Measurements from ENCODE around the gene GPR84.

Gene GPR84

DNA sequence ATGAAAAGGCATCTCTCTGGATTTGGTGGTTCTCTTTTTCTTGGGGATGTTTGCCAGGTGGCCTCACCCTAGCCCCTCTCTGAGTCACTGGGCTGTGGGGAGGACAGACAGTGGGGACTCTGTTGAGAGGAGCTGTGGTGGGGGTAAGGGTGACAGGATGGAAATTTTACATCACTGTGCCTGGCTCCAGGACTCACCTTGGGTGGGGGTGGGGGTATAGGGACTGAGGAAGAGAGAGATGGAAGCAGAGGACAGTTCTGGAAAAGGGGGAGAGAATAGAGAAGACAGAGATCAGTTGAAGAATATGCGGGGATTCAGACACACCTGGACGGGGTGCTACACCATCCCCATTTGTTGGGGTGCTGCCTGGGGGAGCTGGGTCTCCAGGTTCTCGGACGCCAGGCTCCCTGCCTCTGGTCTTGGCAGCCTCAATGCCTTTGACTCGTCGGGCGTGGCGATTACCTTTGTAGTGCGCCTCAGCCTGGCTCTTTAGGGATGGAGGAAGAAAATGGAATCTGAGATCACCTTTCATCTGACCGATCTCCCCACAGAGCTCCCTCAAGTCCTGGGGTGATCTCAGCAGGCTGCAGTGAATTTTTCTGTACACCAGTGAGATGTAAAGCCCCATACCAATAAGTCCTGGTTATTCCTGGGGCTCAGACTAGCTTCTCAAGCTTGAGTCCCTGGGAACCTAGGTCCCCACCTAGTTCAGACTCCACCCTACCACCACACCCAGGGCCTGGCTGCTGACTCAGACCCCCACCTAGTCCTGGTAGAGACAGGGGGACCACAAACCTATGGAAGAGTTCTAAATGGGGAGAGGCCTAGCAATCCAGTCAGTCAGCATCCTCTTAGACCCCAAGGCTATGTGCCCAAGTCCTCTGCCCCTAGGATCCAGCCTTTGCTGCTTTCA lies 9.6 kb upstream of the GPR84 start:
- DNase-seq: no peak

DNA sequence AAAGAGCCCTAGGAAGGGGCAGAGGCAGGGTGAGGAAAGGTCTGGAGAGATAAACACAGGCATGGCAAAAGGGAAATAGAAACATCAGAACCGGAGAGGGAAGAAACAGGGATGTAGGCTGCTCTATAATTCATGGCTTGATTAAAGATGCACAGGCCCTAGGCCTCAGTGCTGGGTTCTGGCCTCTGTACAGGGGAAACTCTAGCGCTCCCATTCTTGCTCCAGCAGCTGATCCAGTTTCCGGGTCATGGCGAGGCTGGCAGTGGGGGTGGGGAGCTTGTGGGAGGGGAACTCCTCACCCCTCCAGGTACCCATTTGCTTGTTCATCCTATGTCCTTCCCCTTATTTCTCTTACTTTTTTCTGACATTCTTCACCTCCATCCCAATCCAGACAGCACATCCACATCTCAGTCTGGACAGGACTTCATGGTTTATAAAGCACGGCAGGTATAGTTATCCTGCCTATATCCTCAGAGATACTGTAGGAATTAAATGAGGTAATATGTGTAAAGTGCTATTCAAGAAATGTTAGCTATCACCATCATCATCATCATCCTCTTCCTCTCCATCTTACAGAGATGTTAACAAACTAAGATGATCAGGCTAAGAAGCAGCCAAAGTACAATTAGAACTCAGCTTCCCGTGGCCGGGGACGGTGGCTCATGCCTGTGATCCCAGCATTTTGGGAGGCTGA lies 8.0 kb upstream of the GPR84 start:
- DNase-seq: no peak

DNA sequence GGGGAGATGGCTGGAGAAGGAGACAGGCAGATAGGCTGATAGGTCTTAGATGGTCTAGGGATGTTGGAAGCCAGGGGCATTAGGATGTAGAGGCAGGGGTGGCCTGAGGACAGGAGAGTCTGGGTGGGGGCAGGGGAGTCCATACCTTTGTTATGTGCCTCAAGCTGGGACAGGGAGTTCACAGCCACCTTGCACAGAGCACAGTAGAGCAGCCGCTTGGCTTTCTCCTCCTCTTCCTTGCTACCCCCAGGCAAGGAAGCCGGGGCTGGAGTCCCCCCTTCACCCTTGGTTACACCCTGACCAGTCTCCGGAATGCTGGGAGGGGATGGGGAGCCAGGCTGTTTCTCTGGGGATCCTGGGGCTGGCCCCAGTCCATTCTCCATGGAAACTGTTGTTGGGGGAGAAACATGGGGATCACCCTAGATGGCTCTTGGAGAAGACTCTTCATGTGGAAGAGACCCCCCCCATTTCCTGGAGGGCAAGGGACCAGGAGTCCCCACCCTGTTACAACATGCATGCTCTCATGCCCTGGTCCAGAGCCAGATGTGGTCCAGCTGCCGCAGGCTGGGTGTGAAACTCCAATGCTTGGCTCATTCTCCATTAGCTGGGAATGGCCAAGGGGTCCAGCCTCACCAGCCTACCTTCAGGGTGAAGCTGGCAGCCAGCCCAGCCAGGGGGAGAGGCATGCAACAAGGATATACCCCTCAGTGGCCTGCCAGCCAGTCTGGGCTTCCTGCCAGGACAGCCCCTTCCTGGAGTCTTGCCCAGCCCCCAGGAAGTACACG lies 7.2 kb upstream of the GPR84 start:
- DNase-seq: no peak

DNA sequence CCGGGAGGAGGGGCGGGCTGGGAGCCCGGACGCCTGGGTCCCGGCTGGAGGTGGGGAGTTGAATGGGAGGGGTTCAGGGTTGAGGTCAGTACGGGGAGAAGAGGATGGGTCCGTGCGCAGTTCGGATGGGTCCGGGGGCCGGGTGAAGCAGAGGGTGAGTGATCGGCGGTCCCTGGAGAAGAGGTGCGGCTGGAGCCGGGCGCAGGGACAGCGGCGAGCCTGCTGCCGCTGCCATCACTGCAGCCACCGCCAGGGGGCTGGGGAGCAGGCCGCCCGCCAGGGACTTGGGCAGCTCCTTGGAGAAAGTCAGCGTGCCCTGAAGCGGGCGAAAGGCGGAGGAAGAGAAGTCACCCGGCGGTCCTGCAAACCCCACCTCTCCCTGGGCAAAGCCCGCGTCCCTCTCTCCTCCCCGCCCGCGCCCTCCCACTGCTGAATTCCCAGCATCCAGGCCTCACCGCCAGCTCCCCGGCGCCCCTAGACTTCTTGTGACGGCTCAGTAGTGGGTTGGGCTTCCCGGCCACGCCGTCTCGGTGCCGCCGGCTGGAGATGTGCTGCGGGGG lies 6.0 kb upstream of the GPR84 start:
- DNase-seq: peak; percentile 63 to 79

DNA sequence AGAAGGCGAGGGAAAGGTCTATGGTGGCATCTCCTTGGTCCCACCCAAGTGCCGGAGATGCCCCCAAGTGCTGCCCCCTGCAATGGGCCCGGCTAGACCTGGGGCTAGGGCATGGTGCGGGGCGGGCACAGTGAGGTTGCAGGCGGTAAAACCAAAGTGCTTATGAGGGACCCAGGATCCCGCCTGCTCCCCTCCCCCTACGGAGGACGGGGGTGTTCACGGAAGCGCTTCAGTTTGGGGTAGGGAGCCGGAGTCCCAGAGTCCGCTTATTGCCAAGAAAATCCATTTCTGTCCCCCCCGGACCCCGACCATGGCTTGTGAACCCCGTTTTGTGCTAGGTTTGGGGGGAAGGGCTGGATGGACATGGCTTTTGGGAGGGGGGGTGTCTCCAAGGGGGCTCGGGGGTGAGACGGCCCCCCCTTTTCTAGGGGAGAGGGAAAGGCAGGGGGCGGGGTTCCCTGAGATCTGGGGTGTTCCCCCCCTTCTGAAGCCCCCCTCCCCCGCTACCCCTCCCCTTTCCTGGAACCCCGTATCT lies 5.4 kb upstream of the GPR84 start:
- no peak for DNase-seq

DNA sequence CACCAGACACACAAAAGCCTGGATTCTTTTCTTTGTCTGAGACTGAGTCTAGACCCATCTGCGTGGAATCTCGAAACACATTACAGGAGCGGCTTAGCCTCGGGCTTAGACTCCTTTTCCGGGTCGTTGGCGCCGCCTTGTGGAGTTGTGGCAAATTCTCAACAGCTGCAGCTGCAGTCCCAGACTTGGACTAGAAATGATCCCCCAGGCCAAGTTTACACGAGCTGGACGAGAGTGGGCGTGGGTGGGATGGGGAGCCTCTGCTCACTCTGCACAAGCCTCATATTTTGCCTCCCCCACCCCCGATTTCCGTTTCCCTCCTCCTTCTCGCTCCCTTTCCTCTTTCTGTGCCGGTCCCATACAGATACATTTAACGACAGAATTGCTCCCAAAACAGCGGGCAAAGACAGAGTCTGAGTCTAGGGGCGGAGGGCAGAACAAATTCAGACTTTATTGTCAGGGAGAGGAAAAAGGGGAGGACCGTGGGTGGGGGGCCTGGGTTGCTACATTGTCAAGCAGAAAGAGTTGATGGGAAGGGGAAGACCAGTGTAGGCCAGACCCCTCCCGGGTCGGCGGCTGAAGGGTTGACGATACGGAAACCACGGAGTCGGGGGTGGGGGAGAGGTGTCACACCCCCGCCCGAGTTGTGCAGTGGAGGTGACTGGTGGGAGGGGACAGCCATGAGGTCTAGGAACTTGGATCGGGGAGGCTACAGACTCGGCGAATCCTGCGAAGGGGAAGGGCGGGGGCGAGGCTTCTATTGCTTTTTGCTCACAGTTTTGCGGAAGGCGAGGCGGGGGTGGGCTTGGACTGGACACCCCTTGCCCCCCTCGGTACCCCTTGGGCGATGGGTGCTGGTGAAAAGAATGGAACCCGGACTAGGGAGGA lies 4.7 kb upstream of the GPR84 start:
- DNase-seq: peak; percentile 84 to 87

DNA sequence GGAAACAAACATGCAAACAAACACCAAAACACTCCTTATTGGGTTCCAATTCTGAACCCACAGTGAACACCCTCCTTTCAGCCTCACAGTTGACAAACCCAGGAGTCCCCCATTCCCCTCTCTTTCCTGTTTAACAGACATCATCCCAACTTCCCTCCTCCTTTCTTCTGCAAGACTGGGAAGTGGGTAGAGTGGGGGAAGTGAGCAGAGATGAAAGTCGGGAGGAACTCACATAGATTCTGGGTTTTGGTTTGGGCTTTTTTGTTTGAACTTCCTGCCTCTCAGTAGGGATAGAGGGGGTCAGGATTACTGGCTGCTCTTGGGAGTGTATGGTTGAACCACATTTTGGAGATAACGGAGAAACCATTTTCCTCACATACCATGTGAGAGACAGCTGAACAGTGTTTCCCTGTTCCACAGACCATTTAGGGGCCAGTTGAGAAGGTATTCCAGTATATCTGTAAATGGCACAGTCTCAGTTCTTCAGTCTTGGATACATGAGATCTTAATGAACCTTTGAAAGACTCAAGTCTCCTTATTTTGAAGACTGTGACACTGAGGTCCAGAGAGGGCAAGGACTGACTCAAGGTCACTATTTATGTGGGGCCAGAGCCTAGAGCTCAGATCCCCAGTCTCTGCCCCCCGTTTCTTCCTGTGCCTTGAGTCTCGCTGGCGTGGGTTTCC lies 3.9 kb upstream of the GPR84 start:
- DNase-seq: no peak

DNA sequence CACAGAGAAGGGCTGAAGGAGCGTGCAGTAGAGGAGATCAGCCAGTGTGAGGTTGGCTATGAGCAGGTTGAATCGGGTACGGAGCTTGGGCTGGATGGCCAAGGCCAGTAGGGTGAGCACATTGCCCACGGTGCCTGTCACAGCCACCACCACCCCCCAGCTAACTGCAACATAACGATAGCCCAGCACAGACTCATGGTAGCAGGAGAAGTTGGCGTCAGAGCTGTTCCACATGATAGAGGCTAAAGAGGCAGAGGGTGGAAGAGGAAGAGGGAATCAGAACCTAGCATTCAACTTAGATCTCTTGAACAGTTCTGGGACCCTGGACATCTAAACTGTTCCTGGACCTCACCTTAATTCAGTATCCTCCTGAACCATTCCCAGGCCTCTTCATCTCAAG lies 668 bp downstream of the GPR84 start:
- DNase-seq: no peak

DNA sequence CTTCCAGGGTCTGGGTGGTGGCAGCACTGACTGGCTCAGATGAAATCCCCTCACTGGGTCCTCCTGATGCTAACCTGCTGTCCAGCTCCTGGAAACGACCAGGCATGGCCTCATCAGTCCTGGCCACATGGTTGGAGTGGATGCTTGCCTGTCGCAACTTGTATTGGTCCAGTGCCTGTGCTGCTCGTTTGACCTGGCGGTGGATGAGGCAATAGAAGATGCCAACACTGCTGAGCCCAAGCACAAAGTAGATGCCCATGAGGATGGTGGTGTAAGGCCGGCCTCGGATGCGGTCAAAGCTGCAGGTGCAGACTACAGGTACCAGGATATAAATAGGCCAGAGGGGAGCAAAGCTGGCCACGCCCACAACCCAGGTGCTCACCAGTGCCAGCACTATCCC lies 1.2 kb downstream of the GPR84 start:
- DNase-seq: no peak

DNA sequence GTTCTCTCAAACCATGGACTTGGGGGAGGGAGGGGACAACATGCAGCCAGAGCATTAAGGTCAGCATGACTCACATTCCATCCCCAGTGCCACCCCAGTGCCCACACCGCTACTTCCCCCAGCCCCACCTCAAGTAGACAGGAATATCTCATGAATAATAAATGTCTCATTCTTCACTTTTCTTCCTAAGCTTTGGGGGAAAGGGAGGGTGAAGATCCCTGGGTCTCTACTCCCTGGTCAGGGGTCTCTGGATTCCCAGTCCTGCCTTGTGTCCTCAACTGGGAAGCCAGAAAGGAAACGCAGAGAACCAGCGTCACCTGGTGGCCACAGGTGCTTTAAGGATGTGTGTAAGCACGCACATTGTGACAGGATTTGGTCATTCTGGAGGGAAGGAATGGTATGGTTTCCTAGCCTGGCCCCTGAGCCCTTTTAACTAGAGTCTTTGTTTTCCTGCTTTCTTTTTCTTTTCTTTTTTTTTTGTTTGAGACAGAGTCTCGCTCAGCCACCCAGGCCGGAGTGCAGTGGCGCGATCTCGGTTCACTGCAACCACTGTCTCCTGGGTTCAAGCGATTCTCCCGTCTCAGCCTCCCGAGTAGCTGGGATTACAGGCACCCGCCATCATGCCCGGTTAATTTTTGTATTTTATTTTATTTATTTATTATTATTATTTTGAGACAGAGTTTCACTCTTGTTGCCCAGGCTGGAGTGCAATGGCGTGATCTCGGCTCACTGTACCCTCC lies 3.4 kb downstream of the GPR84 start:
- DNase-seq: peak; percentile 37 to 68

DNA sequence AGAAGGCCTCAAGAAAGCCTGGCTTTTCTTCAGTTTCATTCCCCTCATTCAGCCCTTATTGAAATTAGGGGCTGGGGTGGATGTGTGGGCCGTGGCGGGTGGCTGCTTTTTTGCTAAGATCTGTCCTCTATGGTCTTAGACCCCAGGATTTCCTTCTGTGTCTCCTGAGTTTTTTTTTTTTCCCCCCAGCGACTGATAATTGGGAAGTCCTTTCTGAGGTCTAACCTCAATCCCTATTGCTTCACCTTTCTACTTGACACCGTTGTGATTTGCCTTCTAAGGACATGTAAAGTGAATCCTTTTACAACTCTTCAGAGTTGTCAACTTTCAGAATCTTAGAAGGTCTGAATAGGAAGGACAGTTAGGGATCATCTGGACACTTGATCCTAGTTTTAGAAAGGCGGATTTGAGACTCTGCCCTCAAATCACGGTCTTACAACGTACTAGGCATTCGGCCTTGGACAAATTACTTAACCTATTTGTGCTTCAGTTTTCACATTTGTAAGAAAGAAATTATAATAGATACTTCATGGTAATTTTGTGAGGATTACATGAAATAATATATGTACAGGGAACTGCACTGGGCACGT lies 4.4 kb downstream of the GPR84 start:
- no peak for DNase-seq

DNA sequence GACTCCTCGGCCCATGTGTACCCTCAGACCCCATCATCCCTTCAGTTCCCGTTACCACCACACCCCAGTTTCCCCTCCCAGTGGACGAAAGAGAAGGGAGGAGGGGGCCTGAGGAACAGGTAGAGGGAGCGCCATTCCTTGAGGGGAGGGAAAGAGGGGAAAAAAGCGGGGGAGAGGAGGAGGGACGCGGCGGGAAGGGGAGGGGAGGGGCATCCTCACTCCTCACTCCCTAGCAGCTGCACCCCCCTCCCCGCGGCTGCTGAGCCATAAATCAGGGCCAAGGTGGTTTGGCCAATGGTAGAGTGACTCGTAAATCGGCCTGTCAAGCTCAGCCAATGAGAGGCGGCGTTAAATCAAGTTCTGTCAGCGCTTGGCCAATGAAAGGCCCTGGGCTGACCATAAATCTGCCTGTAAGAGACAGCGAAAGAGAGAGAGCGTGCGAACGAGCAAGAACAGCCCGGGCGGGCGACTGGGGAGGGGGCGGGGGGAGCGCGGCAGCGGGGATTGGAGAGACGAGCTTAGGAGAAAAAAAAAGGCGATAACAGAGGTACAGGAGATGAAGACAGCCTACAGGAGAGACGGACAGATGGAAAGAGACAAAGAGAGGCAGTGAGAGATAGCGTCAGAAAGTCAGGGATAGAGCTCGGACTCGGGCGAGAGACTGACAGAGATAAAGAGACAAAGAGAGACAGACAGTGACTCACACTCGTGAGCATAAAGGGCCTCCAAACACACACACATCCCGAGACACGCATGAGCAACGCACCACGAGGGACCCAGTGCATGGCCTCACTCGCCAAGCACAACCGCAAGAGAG lies 5.1 kb downstream of the GPR84 start:
- peak; percentile 98 to 99 for DNase-seq

DNA sequence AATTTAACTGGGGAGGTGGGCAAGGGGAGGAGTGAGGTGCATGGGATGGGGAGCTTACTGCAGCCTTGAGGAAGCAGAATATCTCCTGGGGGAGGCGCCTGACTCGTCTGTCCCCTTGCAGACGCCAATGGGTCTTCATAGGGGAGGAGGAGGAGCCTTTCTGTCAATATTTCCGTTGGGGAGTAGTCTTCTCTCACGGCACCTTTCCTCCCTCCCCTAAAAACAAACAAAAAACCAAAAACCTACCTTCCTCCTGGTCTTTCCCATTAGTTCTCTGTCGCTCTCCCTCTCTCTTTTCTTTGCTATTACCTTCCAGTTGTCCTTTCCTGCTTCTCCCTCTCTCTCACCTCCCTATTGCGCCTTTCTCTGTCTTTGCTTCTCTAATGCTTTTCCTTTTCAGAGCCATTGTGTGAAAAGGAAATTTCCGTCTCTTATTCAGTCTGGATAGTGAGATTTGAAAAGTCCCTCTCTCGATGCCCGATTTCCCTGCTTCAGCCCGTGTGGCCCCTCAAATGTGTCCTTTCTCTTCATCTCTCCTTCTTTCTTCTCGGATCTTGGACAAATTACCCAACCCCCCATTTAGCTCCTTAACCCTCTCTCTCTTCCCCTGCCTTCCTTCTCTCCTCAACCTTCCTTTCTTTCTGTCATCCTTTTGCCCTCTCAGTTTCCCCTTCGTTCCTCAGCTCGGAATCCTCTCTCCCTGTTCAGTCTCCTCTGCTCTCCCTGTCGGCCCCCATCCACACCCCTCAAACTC lies 5.9 kb downstream of the GPR84 start:
- peak in 1 of 2 donors; percentile 46 for DNase-seq

DNA sequence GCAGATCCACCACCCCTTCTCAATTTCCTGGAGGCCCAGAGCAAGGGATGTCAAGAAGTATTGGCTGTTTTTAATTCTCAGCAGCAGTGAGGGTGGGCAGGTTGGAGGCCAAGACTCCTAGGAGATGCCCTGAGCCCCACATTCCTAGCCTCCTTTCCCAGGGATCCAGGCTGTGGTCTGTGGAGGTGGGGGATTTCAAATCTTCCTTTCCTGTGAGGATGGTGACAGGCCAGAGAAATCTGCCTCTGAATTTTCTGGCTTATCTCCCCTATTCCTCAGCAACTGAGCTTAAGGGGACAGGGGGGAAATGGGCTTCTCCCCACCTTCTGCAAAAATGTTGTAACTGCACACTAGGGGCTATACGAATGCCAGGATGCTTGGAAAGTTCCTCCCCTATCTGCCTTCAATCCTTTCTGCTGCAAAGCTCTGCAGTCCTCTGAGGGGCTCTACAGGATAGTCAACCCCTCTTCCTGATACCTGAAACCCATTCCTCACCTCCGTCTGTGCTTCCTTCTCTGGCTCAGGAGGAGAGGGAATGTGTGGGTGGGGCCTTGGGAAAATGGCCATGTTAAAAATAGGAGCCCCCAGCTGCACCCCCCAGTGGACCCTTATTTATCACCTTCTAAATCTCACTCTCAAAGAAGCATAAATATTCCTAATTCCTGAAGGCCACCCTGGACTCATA lies 6.6 kb downstream of the GPR84 start:
- no peak for DNase-seq

DNA sequence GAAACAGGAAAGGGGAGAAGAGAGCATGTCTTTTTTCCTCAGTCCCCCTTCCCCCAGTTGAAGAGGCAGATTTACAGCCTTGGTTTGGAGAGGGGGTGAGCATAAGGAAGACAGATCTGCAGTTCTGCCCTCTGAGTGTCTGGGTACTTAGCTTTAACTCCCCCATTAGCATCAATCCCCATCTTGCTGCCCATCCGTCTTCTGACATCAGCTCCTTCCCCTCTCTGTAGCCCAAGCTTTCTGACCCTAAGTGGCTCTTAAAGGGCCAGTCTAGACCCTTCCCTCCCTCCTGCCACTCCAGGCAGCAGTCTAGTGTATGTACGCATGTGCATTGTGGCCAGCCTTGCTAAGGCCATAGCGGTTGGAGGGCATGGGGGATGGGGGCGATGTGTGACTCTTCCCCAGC lies 7.3 kb downstream of the GPR84 start:
- DNase-seq: no peak

DNA sequence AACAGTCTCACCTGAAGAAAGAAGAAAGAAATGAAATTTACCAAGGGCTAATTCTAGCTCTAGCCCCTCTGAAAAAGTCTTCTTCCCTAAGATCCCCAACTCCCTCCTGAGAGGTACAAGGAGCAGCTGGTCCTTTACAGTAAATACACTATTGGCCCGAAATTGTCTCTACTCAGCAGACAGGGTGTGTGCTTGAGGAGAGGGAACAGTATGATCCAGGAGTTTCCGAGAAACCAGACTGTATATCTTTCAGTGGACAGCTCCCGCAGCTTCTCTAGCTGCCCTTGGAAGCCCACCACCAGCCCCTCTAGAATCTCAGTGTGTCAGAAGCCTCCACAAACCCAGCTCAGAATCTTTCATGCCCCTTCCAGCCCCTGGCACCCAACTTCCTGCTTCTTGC lies 8.1 kb downstream of the GPR84 start:
- no peak for DNase-seq

DNA sequence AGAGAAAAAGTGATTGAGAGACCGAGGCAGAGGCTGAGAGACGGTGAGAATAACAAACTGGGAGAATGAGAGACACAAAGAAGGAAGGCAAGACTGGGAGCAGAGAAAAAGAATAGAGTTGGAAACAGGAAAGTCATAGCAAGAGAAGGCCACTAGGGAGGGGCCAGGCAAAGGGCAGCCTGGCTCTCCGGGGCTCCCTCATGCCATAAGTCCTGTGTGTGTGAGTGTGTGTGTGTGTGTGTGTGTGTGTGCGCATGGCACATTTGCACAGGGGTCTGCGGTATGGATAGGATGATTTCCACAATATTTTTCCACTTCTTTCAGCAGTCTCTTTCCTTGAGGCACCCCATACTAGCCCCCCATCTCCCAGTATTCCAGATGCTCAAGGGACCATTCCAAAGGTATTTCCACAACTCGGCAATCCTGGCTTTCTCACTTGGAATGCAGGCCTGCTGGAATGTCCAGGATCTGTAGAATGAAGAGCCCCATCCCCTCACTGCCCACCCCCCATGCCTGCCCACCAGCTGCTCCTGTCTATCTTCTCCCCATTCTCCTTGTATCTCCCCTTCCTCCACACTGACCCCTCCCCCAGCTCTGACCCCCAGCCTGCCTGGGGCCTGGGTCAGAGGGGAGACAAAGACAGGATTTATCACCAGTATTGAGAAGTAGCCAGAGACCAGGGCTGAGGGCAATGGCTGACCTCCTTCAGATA lies 9.0 kb downstream of the GPR84 start:
- no peak for DNase-seq
